GM12878 (cell line): ENCODE data around the gene LOX. TPM values are rescaled to one million over a fixed set of nuclear protein-coding genes. Genes with fewer than 3 reads are reported as not detected.

ENCODE experiments used
- BMI1 ChIP-seq: fragments of 450-650 bp; IDR thresholded peaks from 2 replicates; pipeline ENCODE4 v1.6.1; 2016; ENCODE audit warnings: mild to moderate bottlenecking, moderate library complexity, borderline replicate concordance
- EP300 ChIP-seq, 2 experiments: fragments of 150-350 bp in 1 of 2; IDR thresholded peaks; 2 replicates each; pipeline ENCODE4 v1.6.1; 2011 to 2012; ENCODE audit warnings: low read depth in 2 of 2, low read length in 2 of 2, borderline replicate concordance in 1 of 2, improper control_type of control experiment in 1 of 2, inconsistent platforms in 1 of 2; ENCODE audit not compliant: control insufficient read depth in 1 of 2
- ETV6 ChIP-seq, 2 experiments: fragments of 450-650 bp in 1 of 2; IDR thresholded peaks in 1 of 2; conservative IDR thresholded peaks in 1 of 2; 2 replicates each; pipeline ENCODE4 v1.6.1; 2014; ENCODE audit warnings: antibody characterized with exemption in 1 of 2, borderline replicate concordance in 1 of 2, low read depth in 1 of 2, mild to moderate bottlenecking in 1 of 2, moderate library complexity in 1 of 2
- FOXM1 ChIP-seq: IDR thresholded peaks from 2 replicates; pipeline ENCODE4 v1.6.1; 2012; ENCODE audit warnings: low read depth, mild to moderate bottlenecking, inconsistent platforms, low read length, moderate library complexity
- JUND ChIP-seq: IDR thresholded peaks from 2 replicates; pipeline ENCODE4 v1.6.1; 2012; ENCODE audit warnings: low read depth, mild to moderate bottlenecking, low read length, improper control_type of control experiment, moderate library complexity
- NFXL1 ChIP-seq: fragments of 450-650 bp; IDR thresholded peaks from 2 replicates; pipeline ENCODE4 v1.6.1; 2017; ENCODE audit warnings: antibody characterized with exemption, mild to moderate bottlenecking, borderline replicate concordance
- PKNOX1 ChIP-seq: fragments of 450-650 bp; IDR thresholded peaks from 2 replicates; pipeline ENCODE4 v1.6.1; 2016; ENCODE audit warnings: mild to moderate bottlenecking
- PML ChIP-seq: IDR thresholded peaks from 2 replicates; pipeline ENCODE4 v1.6.1; 2012; ENCODE audit warnings: low read length, inconsistent platforms
- PRDM15 ChIP-seq: fragments of 450-650 bp; formaldehyde crosslinking; IDR thresholded peaks from 2 replicates; pipeline ENCODE4 v1.4.0; 2020; ENCODE audit warnings: mild to moderate bottlenecking, moderate library complexity
- RFX5 ChIP-seq: IDR thresholded peaks from 2 replicates; pipeline ENCODE4 v1.6.1; 2011; ENCODE audit warnings: low read depth, low read length, improper control_type of control experiment
- TBL1XR1 ChIP-seq: IDR thresholded peaks from 2 replicates; pipeline ENCODE4 v1.6.1; 2012; ENCODE audit warnings: low read depth, low read length, improper control_type of control experiment
- polyA plus RNA-seq, 11 experiments: library from polyadenylated mRNA; depleted of rRNA in 4 of 11; unstranded in 6 of 11; stranded (reverse) in 5 of 11; fragments of >200 nt; fragmentation: Nextera tagmentation in 4 of 11; fragmentation: Illumina TruSeq in 1 of 11; extraction: Ambion mirVana in 4 of 11; extraction: Trizol in 1 of 11; gene quantifications; 1 replicate in 1 of 11; 2 replicates in 10 of 11; pipeline versions ENCODE4 v1.2.1 to v1.2.3, GENCODE V29; 2011 to 2016; ENCODE audit warnings: inconsistent platforms in 2 of 11, missing spikeins in 2 of 11, low read depth in 1 of 11
- total RNA-seq, 4 experiments: library from RNA; depleted of rRNA in 3 of 4; stranded (reverse); fragments of >200 nt in 3 of 4; fragmentation: Illumina TruSeq in 1 of 4; extraction: Trizol in 1 of 4; gene quantifications; 2 replicates each; pipeline versions ENCODE4 v1.2.1 to v1.2.3, GENCODE V29; 2013 to 2021

The LOX gene
- total and polyA plus RNA-seq, 10 of the 15 experiments (the other 5 are each of a cell fraction or from before 2014, with no cell fraction given): 0.03 to 0.69 (median 0.07) TPM; not detected in 1

GRCh38 chr5:122015471-122015870 lies 62.6 kb downstream of the LOX start (continued):
- TF ChIP-seq PRDM15 (CRISPR knock-in tag) (no peak), PML (no peak), JUND (no peak), TBL1XR1 (no peak), PKNOX1 (no peak), EP300 (IDR thresholded peaks at IDR 0.05; ENCODE audit: borderline replicate concordance in 1 of 2, control insufficient read depth in 1 of 2, low read depth in 2 of 2, low read length in 2 of 2) (no peak), BMI1 (no peak), RFX5 (no peak), ETV6 (conservative IDR thresholded peaks at IDR 0.05 in 1 of 2, IDR thresholded peaks at IDR 0.05 in 1 of 2; ENCODE audit: borderline replicate concordance in 1 of 2, low read depth in 1 of 2) (no peak), NFXL1 (no peak), FOXM1 (no peak)
